Measurements from ENCODE around the gene ELF2. TPM values are rescaled to one million over a fixed set of nuclear protein-coding genes. Genes with fewer than 3 reads are reported as not detected.
"Not testable (repeated sequence)": the region's sequence is repeated elsewhere in the genome, so short reads cannot be mapped to it uniquely, and the experiment has no call there.

The ELF2 gene
- total RNA-seq, 2 donors from 2014 or later = 32.6 TPM

GRCh38 chr4:139191373-139191772, 14.4 kb upstream of the ELF2 start:
- DNase-seq (no peak), ATAC-seq (no peak)
- intact Hi-C loops (cut with DNase I, micrococcal nuclease) = no loop called here

- intact Hi-C loops (cut with DNase I, micrococcal nuclease) = loop anchor here in 1 of 2 donors (10.0 kb wide), 1 partner anchor 105 kb away; no protein-coding TSS in a partner anchor
- DNase-seq (no peak), ATAC-seq (no peak)
Observed at GRCh38 chr4:139189972-139190371, 13.0 kb upstream of the ELF2 start.

GRCh38 chr4:139189417-139189749, 12.4 kb upstream of the ELF2 start:
- ATAC-seq (no peak), DNase-seq (no peak)
- intact Hi-C loops (cut with DNase I, micrococcal nuclease) = loop anchor here in 1 of 2 donors (10.0 kb wide), 1 partner anchor 105 kb away; no protein-coding TSS in a partner anchor

- no peak for DNase-seq
- intact Hi-C loops (cut with DNase I, micrococcal nuclease) = loop anchor here in 1 of 2 donors (10.0 kb wide), 1 partner anchor 106 kb away; no protein-coding TSS in a partner anchor
- no peak for ATAC-seq
Observed at GRCh38 chr4:139188648-139189416, 11.8 kb upstream of the ELF2 start.

- ATAC-seq (no peak), DNase-seq (no peak)
- intact Hi-C loops (cut with DNase I, micrococcal nuclease) = loop anchor here in 1 of 2 donors (10.0 kb wide), 1 partner anchor 111 kb away; no protein-coding TSS in a partner anchor
Observed at GRCh38 chr4:139184129-139184528, 7.1 kb upstream of the ELF2 start.

- ATAC-seq = peak; percentile 78
- intact Hi-C loops (cut with DNase I, micrococcal nuclease) = loop anchor here in 1 of 2 donors (10.0 kb wide), 1 partner anchor 93 kb away; no protein-coding TSS in a partner anchor
- DNase-seq = peak; percentile 94 to 96
Observed at GRCh38 chr4:139177869-139178619, 1.0 kb upstream of the ELF2 start.

GRCh38 chr4:139176302-139177048, 543 bp downstream of the ELF2 start:
- ATAC-seq = peak; percentile 62
- peak; percentile 85 to 89 for DNase-seq
- intact Hi-C loops (cut with DNase I, micrococcal nuclease) = loop anchor here in 1 of 2 donors (10.0 kb wide), 1 partner anchor 92 kb away; no protein-coding TSS in a partner anchor

- intact Hi-C loops (cut with DNase I, micrococcal nuclease) = loop anchor here in 1 of 2 donors (10.0 kb wide), 1 partner anchor 91 kb away; no protein-coding TSS in a partner anchor
- no peak for ATAC-seq
- no peak for DNase-seq
Observed at GRCh38 chr4:139175646-139176301, 1.2 kb downstream of the ELF2 start.

GRCh38 chr4:139171876-139172691, 4.9 kb downstream of the ELF2 start:
- no peak for DNase-seq
- intact Hi-C loops (cut with DNase I, micrococcal nuclease) = loop anchor here (5.0 to 10.0 kb wide), 2 partner anchors 70 to 87 kb away; no protein-coding TSS in a partner anchor

GRCh38 chr4:139170932-139171331, 6.1 kb downstream of the ELF2 start:
- ATAC-seq (no peak), DNase-seq (no peak)
- intact Hi-C loops (cut with DNase I, micrococcal nuclease) = loop anchor here (5.0 to 10.0 kb wide), 2 partner anchors 69 to 86 kb away; no protein-coding TSS in a partner anchor

More at GRCh38 chr4:139171876-139172691, 4.9 kb downstream of the ELF2 start:
- no peak for ATAC-seq

GRCh38 chr4:139167774-139168444, 9.1 kb downstream of the ELF2 start:
- intact Hi-C loops (cut with DNase I, micrococcal nuclease) = no loop called here
- DNase-seq (no peak), ATAC-seq (peak; percentile 44)

GRCh38 chr4:139164731-139165130, 12.3 kb downstream of the ELF2 start:
- DNase-seq = no peak
- no peak for ATAC-seq
- intact Hi-C loops (cut with DNase I, micrococcal nuclease) = no loop called here

GRCh38 chr4:139163806-139164206, 13.2 kb downstream of the ELF2 start:
- ATAC-seq (no peak), DNase-seq (no peak)
- intact Hi-C loops (cut with DNase I, micrococcal nuclease) = no loop called here

GRCh38 chr4:139157977-139158376, 19.0 kb downstream of the ELF2 start:
- ATAC-seq; DNase-seq; intact Hi-C loops (cut with DNase I, micrococcal nuclease): not testable (repeated sequence)

- DNase-seq (no peak), ATAC-seq (no peak)
- intact Hi-C loops (cut with DNase I, micrococcal nuclease) = no loop called here
Observed at GRCh38 chr4:139154952-139155557, 22.0 kb downstream of the ELF2 start.

GRCh38 chr4:139154538-139154937, 22.5 kb downstream of the ELF2 start:
- peak; percentile 31 for ATAC-seq
- intact Hi-C loops (cut with DNase I, micrococcal nuclease) = no loop called here
- no peak for DNase-seq

- DNase-seq (no peak), ATAC-seq (no peak)
- intact Hi-C loops (cut with DNase I, micrococcal nuclease) = no loop called here
Observed at GRCh38 chr4:139154134-139154421, 22.9 kb downstream of the ELF2 start.
